Coronary artery (tissue), 2 donors: ENCODE measurements around the gene RNU1-4.
"Not testable (repeated sequence)": the region's sequence is repeated elsewhere in the genome, so short reads cannot be mapped to it uniquely, and the experiment has no call there.

Source experiments
- DNase-seq: peaks from one replicate; pipeline ENCODE4 v3.0.0-alpha.2; 2017; ENCODE audit warnings: low spot score
- H3K27ac ChIP-seq, 2 donors: fragments of 200-600 bp; sonication (generic); one replicate each; pipeline ENCODE4 v1.5.1; 2016 to 2019
- H3K4me3 ChIP-seq: fragments of 200-600 bp; sonication (generic); 2 replicates; pipeline ENCODE4 v1.5.1; 2016; ENCODE audit warnings: mild to moderate bottlenecking, moderate library complexity
- TF ChIP-seq, protein P1 (sequence below): fragments of 200-600 bp; sonication (generic); IDR thresholded peaks from one replicate; pipeline ENCODE4 v1.5.1; 2019; ENCODE audit warnings: antibody characterized with exemption

The RNU1-4 gene

DNA sequence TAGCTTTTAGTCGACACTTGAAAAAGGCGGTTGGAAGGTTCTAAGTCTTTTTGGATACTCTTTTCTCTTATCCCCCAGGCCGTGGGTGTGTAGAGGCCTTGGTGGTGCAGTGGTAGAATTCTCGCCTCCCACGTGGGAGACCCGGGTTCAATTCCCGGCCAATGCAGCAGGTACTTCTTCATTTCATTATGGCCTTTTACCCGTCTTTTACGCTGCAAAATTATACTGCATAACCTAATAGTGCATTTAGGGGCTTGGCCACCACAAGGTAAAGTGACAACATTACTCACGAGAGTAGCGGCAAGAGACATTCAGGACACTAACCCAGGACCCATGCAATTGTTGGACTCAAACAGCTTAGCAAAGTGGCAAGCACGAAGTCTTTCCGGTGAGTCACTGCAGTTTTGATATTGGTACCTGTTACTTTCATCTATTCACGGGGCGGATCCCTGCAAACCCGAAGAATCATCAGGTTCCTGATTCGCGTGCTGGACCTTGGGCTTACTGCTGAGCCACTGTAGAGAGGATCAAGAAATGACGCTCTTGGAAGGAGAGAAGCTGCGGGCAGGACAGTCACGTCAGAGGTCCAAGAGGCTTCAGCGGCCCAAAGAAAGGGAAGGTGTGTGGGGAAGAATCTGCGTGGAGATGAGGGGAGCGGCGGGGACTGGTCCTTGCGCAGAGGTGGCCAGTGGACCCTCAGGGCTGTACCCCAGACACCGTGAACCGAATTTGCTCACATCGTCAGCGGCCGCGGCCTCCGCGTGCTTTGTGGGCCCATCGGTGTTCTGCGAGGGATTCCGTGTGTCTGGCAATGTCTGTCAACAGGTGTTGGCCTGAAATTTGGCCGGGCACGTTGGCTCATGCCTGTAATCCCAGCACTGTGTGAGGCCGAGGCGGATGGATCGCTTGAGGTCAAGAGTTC, 12.9 kb upstream of the RNU1-4 start:
- Histone ChIP-seq H3K4me3 (no peak overlapping the region), H3K27ac (no peak overlapping the region)
- TF ChIP-seq, protein P1, sequence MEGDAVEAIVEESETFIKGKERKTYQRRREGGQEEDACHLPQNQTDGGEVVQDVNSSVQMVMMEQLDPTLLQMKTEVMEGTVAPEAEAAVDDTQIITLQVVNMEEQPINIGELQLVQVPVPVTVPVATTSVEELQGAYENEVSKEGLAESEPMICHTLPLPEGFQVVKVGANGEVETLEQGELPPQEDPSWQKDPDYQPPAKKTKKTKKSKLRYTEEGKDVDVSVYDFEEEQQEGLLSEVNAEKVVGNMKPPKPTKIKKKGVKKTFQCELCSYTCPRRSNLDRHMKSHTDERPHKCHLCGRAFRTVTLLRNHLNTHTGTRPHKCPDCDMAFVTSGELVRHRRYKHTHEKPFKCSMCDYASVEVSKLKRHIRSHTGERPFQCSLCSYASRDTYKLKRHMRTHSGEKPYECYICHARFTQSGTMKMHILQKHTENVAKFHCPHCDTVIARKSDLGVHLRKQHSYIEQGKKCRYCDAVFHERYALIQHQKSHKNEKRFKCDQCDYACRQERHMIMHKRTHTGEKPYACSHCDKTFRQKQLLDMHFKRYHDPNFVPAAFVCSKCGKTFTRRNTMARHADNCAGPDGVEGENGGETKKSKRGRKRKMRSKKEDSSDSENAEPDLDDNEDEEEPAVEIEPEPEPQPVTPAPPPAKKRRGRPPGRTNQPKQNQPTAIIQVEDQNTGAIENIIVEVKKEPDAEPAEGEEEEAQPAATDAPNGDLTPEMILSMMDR, result no peak
- DNase-seq, result peak; percentile 81

DNA sequence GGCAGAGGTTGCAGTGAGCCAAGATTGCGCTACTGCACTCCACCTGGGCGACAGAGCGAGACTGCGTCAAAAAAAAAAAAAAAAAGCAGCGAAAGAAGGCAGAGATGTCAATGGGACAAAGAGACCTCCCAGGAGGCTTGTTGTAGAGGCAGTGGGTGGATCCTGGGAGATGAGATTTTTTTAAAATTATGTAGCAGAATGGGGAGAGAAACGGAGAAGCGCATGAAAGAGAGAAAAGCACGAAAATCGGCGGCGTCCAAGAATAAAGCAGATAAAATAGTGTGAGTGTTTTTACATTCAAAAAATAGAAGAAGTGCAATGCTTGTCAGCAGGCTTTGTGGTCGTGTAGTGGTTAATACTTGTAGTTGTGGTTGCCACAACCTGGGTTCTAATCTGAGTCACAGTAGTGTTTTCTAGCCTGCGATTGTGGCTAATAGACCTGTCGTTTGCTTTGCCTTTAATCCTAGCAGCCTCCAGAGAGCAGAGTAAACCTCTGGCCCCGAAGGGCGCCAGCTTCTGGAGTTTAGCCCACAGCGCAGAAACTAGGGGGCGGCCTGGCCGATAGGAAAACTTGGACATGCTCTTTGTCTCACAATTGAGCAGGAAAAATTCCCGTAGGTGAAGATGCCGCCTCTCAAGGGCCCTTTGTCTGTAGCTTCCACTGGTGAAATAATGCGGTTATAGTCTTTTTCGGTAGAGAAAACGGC, 11.9 kb upstream of the RNU1-4 start:
- H3K4me3 ChIP-seq, H3K27ac ChIP-seq: not testable (repeated sequence)
- DNase-seq, result peak; percentile 57

DNA sequence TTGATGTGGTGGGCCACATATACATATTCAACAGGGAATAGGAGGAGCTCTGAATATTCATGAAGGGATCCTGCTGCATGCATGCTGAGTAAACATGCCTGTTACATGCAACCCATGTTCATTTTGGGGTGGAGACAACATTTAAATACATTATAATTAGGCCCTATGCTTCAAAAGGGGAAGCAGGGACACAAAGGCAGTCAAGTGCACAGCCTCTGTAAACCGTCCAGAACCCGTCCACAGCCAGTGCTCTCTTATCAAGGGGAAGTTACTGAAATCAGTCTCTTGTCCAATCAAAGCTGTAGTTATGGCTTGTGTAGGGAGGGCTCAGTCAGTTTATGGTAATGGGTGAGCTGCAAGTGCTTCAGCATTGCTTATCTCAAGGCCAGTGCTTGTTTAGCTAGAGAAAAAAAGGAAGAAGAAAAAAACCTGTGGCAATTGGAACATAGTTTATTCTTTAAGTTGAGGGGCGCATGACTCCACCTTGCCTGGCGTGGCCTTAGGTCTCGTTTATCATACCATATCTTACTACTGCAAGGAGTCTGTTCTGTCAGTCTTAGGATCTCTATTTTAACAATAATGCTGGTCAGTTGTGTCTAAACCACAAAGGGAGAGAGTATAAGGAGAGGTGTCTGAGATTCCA, 7.9 kb upstream of the RNU1-4 start:
- H3K27ac ChIP-seq, H3K4me3 ChIP-seq, DNase-seq: not testable (repeated sequence)

DNA sequence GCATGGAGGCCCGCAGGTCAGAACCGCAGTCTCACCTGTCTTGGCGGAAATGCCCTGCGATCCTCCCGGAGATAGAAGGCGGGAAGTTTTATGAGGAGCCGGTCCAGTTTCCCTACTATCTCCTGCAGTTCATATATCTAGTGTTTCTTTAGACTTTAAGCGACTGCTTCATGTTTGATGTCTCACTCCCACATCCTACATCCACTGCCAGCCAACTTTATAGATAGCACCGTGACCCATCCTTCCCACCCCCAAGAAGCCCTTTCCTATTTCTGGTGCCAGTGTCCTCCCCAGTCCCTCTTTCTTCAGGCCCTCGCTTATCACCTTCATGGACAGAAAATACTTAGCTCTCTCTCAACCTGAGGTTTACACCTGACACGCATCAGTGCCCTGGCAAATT, 914 bp downstream of the RNU1-4 start:
- not testable (repeated sequence) for H3K27ac ChIP-seq, H3K4me3 ChIP-seq, DNase-seq

DNA sequence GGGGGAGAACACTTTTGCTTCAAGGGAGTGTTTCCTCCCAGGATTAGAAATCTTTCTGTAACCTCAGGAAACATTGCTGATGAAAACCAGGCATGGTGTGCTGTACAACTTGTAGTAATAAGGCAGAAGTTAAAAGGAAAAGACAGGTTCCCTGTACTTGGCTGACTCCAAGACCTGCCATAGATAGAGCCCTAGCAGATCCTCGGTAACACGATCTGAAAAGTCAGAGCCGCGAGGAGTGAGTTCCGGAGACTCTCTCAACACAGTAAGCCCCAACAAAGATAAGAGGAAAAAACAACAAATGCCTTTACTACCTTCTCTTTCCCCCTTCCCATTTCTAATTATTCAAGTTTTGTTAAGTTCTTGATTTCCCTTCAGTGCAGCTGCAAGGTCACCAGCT, 7.3 kb downstream of the RNU1-4 start:
- H3K4me3 ChIP-seq, H3K27ac ChIP-seq, DNase-seq: not testable (repeated sequence)

DNA sequence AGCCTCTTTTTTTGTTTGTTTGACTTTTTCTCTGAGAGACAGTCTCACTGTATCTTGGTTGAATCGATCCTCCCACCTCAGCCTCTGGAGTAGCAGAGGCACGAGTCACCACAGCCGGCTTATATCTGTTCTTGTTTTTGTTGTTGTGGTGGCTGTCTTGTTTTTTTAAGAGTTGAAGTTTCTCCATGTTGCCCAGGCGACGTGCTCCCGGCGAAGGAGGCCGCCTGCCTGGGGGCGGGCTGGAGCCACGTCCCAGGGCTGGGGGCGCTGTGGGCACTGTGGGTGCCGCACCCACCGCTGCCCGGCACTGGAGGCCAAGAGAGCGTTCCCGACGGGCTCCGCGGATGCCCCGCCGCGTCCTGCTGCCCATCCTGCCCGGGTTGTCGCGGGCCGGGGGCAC, 8.4 kb downstream of the RNU1-4 start:
- DNase-seq, H3K27ac ChIP-seq, H3K4me3 ChIP-seq: not testable (repeated sequence)

DNA sequence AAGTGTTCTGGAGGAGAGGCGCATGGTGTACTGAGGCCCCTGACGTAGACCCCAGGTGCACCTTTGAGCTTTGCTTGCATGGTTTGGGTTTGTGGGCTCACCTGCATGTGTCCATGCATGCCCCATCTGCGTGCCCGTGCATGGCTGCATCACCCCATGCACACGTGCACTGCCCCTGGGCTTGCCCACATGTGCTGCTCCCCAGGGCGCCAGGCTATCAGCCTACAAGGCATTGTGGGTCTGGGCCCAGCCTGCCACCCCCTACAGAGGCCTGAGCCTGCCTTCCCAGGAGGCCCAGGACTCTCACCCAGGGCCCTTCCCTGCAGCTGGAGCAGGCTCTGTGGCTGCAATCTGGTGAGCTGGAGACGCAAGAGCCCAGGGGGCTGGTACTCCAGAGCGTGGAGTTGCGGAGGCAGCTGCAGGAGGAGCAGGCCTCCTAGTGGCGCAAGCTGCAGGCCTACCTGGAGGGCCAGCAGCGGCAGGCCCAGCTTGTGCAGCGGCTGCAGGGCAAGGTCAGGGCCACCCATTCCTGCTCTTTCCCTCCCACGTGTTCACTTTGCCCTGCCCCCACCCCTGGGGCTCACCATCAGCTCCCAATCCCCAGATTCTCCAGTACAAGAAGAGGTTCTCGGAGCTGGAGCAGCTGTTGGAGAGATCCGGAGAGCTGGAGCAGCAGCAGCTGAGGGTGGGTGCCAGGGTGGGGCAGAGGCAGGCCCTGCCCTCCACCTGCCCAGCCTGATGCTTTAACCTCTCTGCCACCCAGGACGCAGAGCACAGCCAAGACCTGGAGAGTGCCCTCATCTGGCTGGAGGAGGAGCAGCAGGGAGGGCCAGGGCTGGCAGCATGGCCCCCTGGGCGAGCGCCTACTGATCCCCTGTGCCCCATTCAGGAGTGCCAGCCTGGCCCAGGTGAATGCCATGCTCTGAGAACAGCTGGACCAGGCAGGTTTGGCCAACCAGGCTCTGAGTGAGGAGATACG, 9.9 kb downstream of the RNU1-4 start:
- not testable (repeated sequence) for H3K4me3 ChIP-seq, DNase-seq, H3K27ac ChIP-seq

DNA sequence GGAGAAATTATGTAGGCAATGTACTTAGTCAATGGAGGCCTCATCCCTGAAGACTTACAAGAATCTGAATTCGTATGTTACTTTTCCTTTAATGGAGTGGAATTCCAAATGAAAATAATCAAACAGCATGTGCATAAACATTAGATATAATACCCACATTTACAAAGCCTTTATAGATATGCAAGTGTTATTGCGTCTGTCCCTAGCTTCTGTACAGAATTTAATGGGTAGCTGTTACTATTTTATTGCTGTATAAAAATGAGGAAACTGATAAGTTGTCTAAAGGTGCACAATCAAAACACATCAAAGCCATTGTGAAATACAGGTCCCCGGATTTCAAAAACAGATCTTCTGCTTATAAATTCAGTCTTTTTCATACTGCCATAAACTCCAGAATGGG, 12.5 kb downstream of the RNU1-4 start:
- not testable (repeated sequence) for H3K27ac ChIP-seq, H3K4me3 ChIP-seq, DNase-seq

DNA sequence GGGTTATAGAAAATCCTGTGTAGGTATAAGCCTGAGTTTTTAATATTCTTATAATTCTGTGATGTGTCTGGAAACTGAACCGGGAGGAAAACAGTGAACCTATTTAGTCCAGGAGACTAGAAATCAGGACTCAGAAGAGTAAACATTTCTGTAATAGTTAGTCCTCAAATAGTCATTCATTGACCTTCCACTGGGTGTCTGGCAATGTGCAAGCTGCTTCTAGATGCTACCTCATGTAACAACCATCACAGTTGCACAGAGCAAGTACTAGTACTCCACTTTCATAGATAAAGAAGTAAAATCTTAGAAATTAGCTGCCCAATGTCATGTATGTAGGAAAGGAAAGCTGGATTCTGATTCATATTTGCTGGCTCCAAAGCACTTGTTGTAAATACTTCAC, 15.1 kb downstream of the RNU1-4 start:
- H3K4me3 ChIP-seq, H3K27ac ChIP-seq, DNase-seq: not testable (repeated sequence)

DNA sequence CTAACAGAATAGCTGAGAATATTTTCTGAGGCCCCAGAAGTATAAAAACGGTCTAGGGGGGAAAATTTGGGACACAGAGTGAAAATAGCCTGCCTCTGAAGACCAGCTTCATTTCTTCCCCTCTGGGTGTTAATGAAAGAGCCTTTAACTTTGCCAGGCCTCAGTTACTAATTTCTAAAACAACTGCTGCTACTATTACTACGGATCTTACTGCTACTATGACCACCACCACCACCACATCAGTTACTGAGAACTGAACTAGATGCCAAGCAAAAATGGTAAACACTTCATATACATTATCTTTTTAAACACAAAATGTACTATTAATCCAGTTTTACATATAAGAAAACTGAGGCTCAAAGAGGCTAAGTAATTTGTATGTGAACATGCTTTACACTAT, 15.6 kb downstream of the RNU1-4 start:
- not testable (repeated sequence) for H3K27ac ChIP-seq, H3K4me3 ChIP-seq, DNase-seq

DNA sequence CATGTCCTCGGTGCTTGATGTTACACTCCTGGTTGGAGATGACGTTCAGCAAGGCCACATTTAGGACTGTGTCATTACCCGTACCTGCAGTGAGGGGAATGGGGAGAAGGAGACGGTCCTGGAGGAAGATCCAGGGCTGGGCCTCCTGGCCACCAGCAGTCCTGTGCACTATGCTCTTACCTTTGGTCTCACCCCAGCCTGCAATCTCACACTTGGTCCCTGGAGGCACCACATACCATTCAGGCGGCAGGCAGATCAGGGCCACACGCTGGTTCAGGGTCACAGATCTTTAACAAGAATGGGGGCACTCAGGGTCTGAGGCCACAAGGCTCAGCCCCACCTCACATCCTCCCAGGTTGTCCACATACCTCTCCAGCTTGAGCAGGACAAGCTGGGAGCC, 17.3 kb downstream of the RNU1-4 start:
- not testable (repeated sequence) for DNase-seq, H3K27ac ChIP-seq, H3K4me3 ChIP-seq

DNA sequence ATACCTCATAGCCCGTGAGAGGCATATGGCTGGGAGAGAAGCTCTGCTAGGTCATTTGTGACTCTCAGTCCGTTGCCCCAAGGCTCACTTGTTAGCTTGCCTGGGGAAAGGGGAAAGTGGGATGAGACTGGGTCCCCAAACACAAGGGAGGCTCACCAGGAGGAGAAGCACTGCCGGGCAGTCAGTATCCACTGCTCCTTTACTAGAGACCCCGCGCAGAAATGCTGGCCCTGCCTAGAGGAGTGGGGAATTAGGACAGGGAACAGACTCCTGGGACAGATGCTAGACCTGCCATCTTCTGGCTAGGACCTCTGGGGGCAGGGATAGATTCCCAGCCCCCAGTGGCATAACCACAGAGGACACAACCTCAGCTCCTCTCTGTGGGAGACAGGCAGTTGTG, 17.7 kb downstream of the RNU1-4 start:
- DNase-seq, H3K27ac ChIP-seq, H3K4me3 ChIP-seq: not testable (repeated sequence)

DNA sequence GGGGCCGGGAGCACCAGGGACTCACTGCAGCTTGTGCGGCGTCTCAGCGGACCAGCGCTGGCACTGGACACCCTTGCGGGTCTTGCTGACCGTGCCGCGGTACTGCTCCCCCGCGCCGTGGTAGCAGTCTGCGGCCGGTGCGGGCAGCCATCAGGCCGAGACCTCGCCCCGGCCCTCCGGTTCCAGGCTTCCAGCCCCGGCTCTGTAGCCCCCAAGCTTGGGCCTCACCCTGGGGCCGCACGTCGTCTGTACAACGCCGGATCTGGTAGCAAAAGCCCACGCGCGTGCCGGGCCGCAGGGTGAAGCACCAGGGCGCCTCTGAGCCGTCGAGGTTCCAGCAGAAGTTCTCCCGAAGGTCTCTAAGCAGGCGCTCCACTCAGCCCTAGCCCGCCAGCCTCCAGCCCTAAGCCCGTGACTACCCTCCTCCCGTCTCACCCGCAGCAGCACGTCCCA, 18.8 kb downstream of the RNU1-4 start:
- H3K4me3 ChIP-seq, H3K27ac ChIP-seq: not testable (repeated sequence)
- DNase-seq, result peak; percentile 7

DNA sequence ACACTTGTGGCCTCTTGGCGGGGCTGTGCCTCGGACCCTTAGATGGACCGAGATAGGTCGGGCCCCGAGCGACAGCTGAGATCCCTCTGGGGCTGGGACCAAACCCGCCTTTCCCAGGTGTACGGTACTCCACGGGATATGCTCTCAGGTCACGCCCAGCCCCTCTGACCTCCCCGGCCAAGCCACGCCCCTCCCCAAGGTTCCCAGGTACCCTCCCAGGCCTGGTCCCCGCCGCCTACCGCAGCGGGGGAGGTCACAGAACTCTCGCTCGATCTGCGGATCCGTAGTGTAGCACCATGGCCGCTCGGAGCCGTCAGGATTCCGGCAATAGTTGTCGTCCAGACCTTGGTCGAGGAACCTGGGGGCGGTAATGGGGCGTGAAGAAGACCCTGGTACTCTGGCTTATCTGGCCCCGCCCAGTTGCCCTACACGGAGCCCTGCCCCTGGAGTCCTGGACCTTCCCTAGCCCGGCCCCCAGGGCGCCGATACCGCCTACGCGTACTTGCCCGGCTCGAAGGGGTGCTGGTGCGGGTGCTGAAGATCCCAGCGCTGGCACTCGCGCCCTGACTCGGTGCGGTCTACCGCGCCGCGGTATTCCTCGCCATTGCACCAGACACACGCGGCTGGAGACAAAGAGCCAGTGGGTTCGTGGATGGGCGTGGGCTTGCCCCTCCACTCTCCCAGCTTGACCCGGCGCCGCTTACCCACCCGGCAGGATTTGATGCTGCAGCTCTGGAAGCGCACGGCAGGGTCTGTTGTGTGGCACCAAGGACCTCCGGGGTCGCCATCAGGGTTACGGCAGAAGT, 19.5 kb downstream of the RNU1-4 start:
- H3K27ac ChIP-seq, H3K4me3 ChIP-seq: not testable (repeated sequence)
- DNase-seq, result peak; percentile 41

DNA sequence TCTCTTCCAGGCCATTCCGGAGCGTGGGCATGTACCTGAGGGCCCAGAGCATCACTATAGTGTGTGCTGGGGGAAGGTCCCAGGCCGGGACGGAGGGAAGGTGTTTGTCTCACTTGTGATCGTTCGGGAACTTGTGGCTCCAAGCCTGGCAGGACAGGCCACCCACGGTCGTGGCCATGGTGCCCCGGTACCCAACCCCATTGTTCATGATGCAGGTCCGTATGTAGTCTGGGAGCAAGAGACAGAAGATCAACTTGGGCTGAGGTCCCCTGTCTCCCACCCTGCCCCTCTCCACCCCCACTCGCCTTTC, 20.1 kb downstream of the RNU1-4 start:
- not testable (repeated sequence) for H3K27ac ChIP-seq, DNase-seq, H3K4me3 ChIP-seq

DNA sequence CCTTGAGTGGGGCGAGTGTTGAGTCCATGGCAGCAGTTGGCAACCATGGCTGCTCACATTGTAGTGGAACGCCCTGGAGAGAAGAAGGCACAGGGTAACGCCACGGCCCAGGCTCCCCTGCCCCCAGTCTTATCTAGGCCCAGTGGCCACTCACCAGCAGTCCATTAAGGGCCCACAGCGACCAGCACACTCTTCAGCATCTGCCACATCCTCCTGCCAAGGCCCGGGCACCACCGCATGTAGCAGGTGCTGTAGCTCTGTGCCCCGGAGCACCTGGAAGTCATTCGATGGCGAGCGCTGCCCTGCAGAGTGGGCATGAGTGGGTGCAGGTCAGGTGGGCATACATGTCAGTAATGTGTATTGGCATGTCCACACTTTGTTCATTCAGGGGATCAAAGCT, 20.5 kb downstream of the RNU1-4 start:
- DNase-seq, H3K27ac ChIP-seq, H3K4me3 ChIP-seq: not testable (repeated sequence)
